IPS-18a (cell line): ENCODE measurements around the gene ADARB1.
"Not testable (repeated sequence)": the region's sequence is repeated elsewhere in the genome, so short reads cannot be mapped to it uniquely, and the experiment has no call there.

Source experiments
- H3K27ac ChIP-seq: one replicate; pipeline ENCODE4 v1.5.1; 2013; ENCODE audit warnings: low read length
- H3K27me3 ChIP-seq: one replicate; pipeline ENCODE4 v1.6.1; 2013; ENCODE audit warnings: mild to moderate bottlenecking, low read length; ENCODE audit not compliant: control insufficient read depth, insufficient read depth
- H3K36me3 ChIP-seq: one replicate; pipeline ENCODE4 v1.6.1; 2013; ENCODE audit warnings: low read depth, low read length; ENCODE audit not compliant: control insufficient read depth
- H3K4me1 ChIP-seq: one replicate; pipeline ENCODE4 v1.6.1; 2013; ENCODE audit warnings: low read depth, low read length; ENCODE audit not compliant: control insufficient read depth
- H3K4me3 ChIP-seq: one replicate; pipeline ENCODE4 v1.5.1; 2013; ENCODE audit warnings: low read length
- H3K9ac ChIP-seq: one replicate; pipeline ENCODE4 v1.6.1; 2013; ENCODE audit warnings: mild to moderate bottlenecking, low read length, moderate library complexity
- H3K9me3 ChIP-seq: one replicate; pipeline ENCODE4 v1.6.1; 2013; ENCODE audit warnings: low read depth, low read length; ENCODE audit not compliant: control insufficient read depth

Gene ADARB1

GRCh38 chr21:45145846-45146245 lies 71.5 kb downstream of the ADARB1 start:
- H3K9ac ChIP-seq, H3K9me3 ChIP-seq, H3K4me3 ChIP-seq, H3K27ac ChIP-seq, H3K4me1 ChIP-seq, H3K36me3 ChIP-seq, H3K27me3 ChIP-seq: not testable (repeated sequence)

DNA sequence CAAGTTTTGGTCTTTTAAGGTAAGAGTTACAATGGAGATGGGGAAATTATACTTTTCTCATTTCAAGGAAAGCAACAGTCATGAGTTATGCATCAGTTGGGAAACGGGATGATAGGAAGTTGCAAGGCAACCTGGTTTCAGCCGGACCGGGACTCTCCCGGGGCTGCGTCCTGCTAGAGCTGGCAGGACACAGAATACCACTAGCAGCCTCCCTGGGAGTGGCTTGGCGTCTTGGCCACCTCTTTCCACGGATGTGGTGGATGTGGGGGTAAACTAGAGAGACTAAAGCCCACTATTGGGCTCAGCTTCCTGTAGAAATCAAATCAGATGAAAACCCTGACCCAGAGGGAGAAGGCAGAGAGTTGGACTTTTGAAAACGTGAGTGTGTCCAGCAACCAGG lies 71.9 kb downstream of the ADARB1 start:
- Histone ChIP-seq H3K9ac (no peak overlapping the region), H3K4me3 (no peak overlapping the region), H3K27me3 (no peaks in the 10 kb centered on the region), H3K9me3 (no peaks in the 10 kb centered on the region), H3K36me3 (no peaks in the 10 kb centered on the region), H3K27ac (no peak overlapping the region), H3K4me1 (no peaks in the 10 kb centered on the region)

- no peak overlapping the region for H3K4me3 ChIP-seq
- H3K9me3 ChIP-seq = no peaks in the 10 kb centered on the region
- H3K36me3 ChIP-seq = no peaks in the 10 kb centered on the region
- no peak overlapping the region for H3K9ac ChIP-seq
- no peak overlapping the region for H3K27ac ChIP-seq
- no peaks in the 10 kb centered on the region for H3K4me1 ChIP-seq
- H3K27me3 ChIP-seq = no peaks in the 10 kb centered on the region
These were observed 72.4 kb downstream of the ADARB1 start for GRCh38 chr21:45146801-45147200.

- no peak overlapping the region for H3K9ac ChIP-seq
- no peaks in the 10 kb centered on the region for H3K36me3 ChIP-seq
- H3K27me3 ChIP-seq = no peaks in the 10 kb centered on the region
- H3K9me3 ChIP-seq = no peaks in the 10 kb centered on the region
- H3K27ac ChIP-seq = no peak overlapping the region
- no peak overlapping the region for H3K4me3 ChIP-seq
- no peaks in the 10 kb centered on the region for H3K4me1 ChIP-seq
These were observed 73.3 kb downstream of the ADARB1 start for GRCh38 chr21:45147473-45148315.

GRCh38 chr21:45148316-45148990 lies 74.1 kb downstream of the ADARB1 start:
- Histone ChIP-seq H3K36me3 (no peaks in the 10 kb centered on the region), H3K27me3 (no peaks in the 10 kb centered on the region), H3K4me1 (no peaks in the 10 kb centered on the region), H3K9me3 (no peaks in the 10 kb centered on the region), H3K27ac (no peak overlapping the region), H3K9ac (no peak overlapping the region), H3K4me3 (no peak overlapping the region)

GRCh38 chr21:45149021-45149420 lies 74.6 kb downstream of the ADARB1 start:
- Histone ChIP-seq H3K4me3 (no peak overlapping the region), H3K27ac (no peak overlapping the region), H3K9me3 (no peaks in the 10 kb centered on the region), H3K27me3 (no peaks in the 10 kb centered on the region), H3K36me3 (no peaks in the 10 kb centered on the region), H3K4me1 (no peaks in the 10 kb centered on the region), H3K9ac (no peak overlapping the region)

GRCh38 chr21:45150638-45151131 lies 76.3 kb downstream of the ADARB1 start:
- no peaks in the 10 kb centered on the region for H3K9me3 ChIP-seq
- no peak overlapping the region for H3K9ac ChIP-seq
- H3K4me3 ChIP-seq = no peak overlapping the region
- H3K36me3 ChIP-seq = no peaks in the 10 kb centered on the region
- no peaks in the 10 kb centered on the region for H3K4me1 ChIP-seq
- H3K27ac ChIP-seq = no peak overlapping the region
- no peaks in the 10 kb centered on the region for H3K27me3 ChIP-seq

DNA sequence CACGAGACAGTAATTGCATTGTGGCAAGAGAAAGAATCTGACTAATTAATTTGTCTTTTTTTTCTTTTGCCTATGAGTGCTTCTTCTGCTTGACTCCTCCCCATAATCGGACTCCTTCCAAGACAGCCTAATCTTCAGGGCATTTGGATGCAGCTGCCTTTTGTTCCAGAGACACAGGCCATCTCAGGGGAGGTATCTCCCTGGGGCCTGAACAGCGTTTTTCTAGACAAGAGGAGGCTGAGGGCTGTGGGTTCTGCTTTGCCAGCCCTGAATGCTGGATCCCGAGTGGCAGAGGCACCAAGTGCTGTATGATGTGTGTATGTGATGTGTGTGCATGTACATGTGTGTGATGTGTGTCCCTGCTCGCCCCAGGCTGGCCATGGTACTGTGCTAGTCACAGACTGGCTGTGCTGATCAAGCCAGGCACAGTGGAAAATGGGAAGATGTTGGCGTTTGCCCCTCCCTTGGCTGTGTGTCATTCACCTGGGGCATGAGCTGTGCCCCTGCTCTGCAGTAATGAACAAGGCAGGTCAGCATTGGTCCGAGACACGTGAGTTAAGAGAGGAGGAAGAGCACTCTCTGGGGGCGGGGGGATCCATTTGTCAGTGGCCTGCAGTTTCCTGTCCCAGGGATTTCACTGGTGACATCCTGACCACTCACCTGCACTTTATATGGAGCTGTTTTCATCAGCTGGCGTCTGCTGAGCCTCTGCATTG lies 77.2 kb downstream of the ADARB1 start:
- Histone ChIP-seq H3K27ac (no peak overlapping the region), H3K9ac (no peak overlapping the region), H3K4me3 (no peak overlapping the region), H3K36me3 (no peaks in the 10 kb centered on the region), H3K9me3 (no peaks in the 10 kb centered on the region), H3K27me3 (no peaks in the 10 kb centered on the region), H3K4me1 (no peaks in the 10 kb centered on the region)

GRCh38 chr21:45152265-45152746 lies 77.9 kb downstream of the ADARB1 start:
- Histone ChIP-seq H3K27me3 (no peaks in the 10 kb centered on the region), H3K4me1 (no peaks in the 10 kb centered on the region), H3K36me3 (no peaks in the 10 kb centered on the region), H3K27ac (no peak overlapping the region), H3K9ac (no peak overlapping the region), H3K4me3 (no peak overlapping the region), H3K9me3 (no peaks in the 10 kb centered on the region)

DNA sequence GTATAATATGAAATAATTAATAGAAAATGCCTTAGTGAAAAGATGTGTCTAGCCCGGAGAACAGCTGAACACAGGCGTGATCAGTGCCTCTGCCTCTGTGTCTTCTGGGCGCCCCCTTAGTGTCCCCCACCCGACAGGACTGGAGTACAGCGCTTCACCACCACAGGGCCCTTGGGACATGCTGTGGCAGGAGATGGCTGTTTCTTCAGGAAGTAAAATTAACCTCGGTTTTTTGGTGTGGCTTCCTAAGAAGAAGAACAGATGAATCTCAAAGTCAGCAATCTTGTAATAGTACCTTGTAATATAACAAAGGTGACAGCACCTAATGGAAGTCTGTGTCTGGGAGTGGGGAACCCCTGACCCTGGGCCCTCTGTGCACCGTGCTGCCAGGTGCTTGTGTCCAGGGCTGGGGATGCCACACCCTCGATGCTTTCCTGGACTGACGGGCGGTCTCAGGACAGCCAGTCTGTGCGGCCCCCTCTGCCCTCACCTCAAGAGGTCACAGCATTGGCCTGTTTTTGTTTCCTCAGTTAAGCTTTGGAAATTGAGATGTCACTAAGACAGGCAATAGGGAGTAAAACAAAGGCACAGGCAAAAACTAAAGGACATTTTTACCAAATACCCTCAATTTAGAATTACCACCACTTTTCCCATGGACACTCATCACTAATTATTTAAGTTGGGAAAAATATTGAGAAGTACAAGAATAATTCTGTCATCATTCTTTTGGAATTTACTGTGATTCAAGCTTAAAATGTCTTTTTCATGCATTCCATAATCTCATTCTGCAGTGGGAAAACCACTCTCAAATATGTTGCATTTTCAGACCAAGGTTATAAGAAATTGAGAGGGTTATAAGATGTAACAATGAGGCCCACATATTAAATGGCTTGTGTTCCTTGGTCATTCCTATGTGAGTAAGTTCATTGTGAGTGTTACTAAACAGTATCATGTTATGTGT lies 79.3 kb downstream of the ADARB1 start:
- no peak overlapping the region for H3K9ac ChIP-seq
- H3K4me3 ChIP-seq = no peak overlapping the region
- no peaks in the 10 kb centered on the region for H3K9me3 ChIP-seq
- H3K4me1 ChIP-seq = no peaks in the 10 kb centered on the region
- no peaks in the 10 kb centered on the region for H3K27me3 ChIP-seq
- no peak overlapping the region for H3K27ac ChIP-seq
- H3K36me3 ChIP-seq = no peaks in the 10 kb centered on the region
